ENCODE results near the gene ODAD3.
"Not testable (repeated sequence)": the region's sequence is repeated elsewhere in the genome, so short reads cannot be mapped to it uniquely, and the experiment has no call there.

Gene ODAD3

GRCh38 chr19:11384778-11385129, 50.2 kb downstream of the ODAD3 start:
- intact Hi-C loops (cut with DNase I), result no loop called here
- DNase-seq, result no peak

GRCh38 chr19:11383706-11384048, 51.2 kb downstream of the ODAD3 start:
- DNase-seq, result no peak
- intact Hi-C loops (cut with DNase I), result no loop called here

- intact Hi-C loops (cut with DNase I), result no loop called here
- peak in 13 of 42 donors; percentile 16 to 59 (median 35) for DNase-seq
Measured at GRCh38 chr19:11382898-11383705, 51.8 kb downstream of the ODAD3 start.

GRCh38 chr19:11380653-11381537, 54.0 kb downstream of the ODAD3 start:
- peak; percentile 91 to 98 (median 96) for DNase-seq
- intact Hi-C loops (cut with DNase I), result no loop called here

GRCh38 chr19:11379857-11380350, 55.0 kb downstream of the ODAD3 start:
- no peak for DNase-seq
- intact Hi-C loops (cut with DNase I), result loop anchor here (5.0 kb wide), 1 partner anchor 57 kb away; the partner anchor contains the start of genes ODAD3 and PRKCSH

- DNase-seq, result not testable (repeated sequence)
- intact Hi-C loops (cut with DNase I), result loop anchor here (5.0 kb wide), 1 partner anchor 58 kb away; the partner anchor contains the start of genes ODAD3 and PRKCSH
Measured at GRCh38 chr19:11379269-11379845, 55.6 kb downstream of the ODAD3 start.

GRCh38 chr19:11378319-11379189, 56.4 kb downstream of the ODAD3 start:
- intact Hi-C loops (cut with DNase I), result loop anchor here (5.0 kb wide), 1 partner anchor 59 kb away; the partner anchor contains the start of genes ODAD3 and PRKCSH
- peak in 36 of 42 donors; percentile 20 to 81 (median 50) for DNase-seq

GRCh38 chr19:11377756-11378155, 57.2 kb downstream of the ODAD3 start:
- intact Hi-C loops (cut with DNase I), result loop anchor here (5.0 kb wide), 1 partner anchor 60 kb away; the partner anchor contains the start of genes ODAD3 and PRKCSH

GRCh38 chr19:11377237-11377636, 57.7 kb downstream of the ODAD3 start:
- intact Hi-C loops (cut with DNase I), result loop anchor here (5.0 kb wide), 1 partner anchor 60 kb away; the partner anchor contains the start of genes ODAD3 and PRKCSH
- peak in 26 of 42 donors; percentile 22 to 75 (median 48) for DNase-seq

More at GRCh38 chr19:11377756-11378155, 57.2 kb downstream of the ODAD3 start:
- DNase-seq, result no peak

GRCh38 chr19:11375143-11375948, 59.6 kb downstream of the ODAD3 start:
- peak in 25 of 42 donors; percentile 13 to 53 (median 34) for DNase-seq
- intact Hi-C loops (cut with DNase I), result loop anchor here (2.0 to 5.0 kb wide), 2 partner anchors 31 to 62 kb away; partner anchors contain the start of genes ODAD3 and PRKCSH

- intact Hi-C loops (cut with DNase I), result loop anchor here (2.0 to 5.0 kb wide), 3 partner anchors 30 to 108 kb away; partner anchors contain the start of genes ELAVL3, ODAD3 and PRKCSH
- DNase-seq, result peak; percentile 95 to 100 (median 99)
Measured at GRCh38 chr19:11374433-11375142, 60.3 kb downstream of the ODAD3 start, which contains the start of gene SWSAP1. TSS of gene SWSAP1 (plus strand) at chr19:11374666. CDS start at chr19:11374681, 15 bp downstream.

GRCh38 chr19:11373885-11374432, 61.0 kb downstream of the ODAD3 start:
- intact Hi-C loops (cut with DNase I), result loop anchor here (2.0 to 5.0 kb wide), 2 partner anchors 29 to 108 kb away; partner anchors contain the start of gene ELAVL3

GRCh38 chr19:11373166-11373884, 61.6 kb downstream of the ODAD3 start:
- DNase-seq, result peak; percentile 69 to 98 (median 89)
- intact Hi-C loops (cut with DNase I), result loop anchor here (5.0 kb wide), 1 partner anchor 109 kb away; the partner anchor contains the start of gene ELAVL3

More at GRCh38 chr19:11373885-11374432, 61.0 kb downstream of the ODAD3 start:
- peak in 4 of 42 donors; percentile 15 to 49 (median 27) for DNase-seq

- no peak for DNase-seq
- intact Hi-C loops (cut with DNase I), result loop anchor here (5.0 kb wide), 1 partner anchor 112 kb away; the partner anchor contains the start of gene ELAVL3
Measured at GRCh38 chr19:11370744-11371143, 64.2 kb downstream of the ODAD3 start.
